ENCODE data around the gene NRN1.

The NRN1 gene

GRCh38 chr6:6002005-6002847 lies 4.5 kb downstream of the NRN1 start:
- no peak for DNase-seq

DNA sequence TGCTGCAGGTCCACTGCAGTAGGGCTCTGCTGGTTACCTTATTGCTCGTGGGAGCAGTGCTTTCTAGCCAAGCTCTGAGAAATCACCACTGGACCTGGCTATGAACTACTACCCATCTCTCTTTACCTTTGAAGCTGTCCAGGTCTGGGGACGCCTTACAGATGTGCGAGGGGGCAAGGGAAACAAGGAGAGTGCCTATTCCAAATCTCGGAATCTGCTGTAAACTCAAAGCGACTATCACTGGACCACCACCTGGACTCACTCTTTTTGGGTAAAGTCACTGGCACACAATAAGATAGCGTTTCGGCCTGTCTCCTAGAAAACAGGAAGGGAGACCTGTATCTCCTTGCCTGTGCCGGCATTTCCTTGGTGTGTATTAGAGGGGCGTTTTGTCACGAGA lies 5.3 kb downstream of the NRN1 start:
- DNase-seq = no peak

- DNase-seq = no peak
Observed at GRCh38 chr6:5999688-6000608, 6.8 kb downstream of the NRN1 start.

GRCh38 chr6:5998711-5999687 lies 7.7 kb downstream of the NRN1 start:
- DNase-seq = no peak

DNA sequence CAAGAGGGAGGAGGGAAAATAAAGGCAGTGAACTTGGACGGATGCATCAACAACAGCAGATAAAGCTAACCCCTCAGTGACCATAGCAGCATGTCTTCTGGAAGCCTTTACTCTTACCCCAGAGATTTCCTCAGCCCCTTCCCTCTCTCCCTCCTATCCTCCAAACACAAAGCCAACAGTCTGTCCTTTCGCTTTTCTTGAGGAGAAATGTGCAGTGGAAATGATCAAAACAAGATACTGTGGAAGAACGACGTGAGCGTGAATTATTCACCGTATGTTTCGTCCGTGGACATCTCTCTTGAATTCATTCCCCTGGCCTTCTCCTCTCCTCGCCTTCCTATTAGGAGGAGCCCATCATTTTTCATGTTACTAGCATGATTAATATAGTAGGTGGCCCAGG lies 8.5 kb downstream of the NRN1 start:
- no peak for DNase-seq

- no peak for DNase-seq
Observed at GRCh38 chr6:5997420-5997987, 9.2 kb downstream of the NRN1 start.

DNA sequence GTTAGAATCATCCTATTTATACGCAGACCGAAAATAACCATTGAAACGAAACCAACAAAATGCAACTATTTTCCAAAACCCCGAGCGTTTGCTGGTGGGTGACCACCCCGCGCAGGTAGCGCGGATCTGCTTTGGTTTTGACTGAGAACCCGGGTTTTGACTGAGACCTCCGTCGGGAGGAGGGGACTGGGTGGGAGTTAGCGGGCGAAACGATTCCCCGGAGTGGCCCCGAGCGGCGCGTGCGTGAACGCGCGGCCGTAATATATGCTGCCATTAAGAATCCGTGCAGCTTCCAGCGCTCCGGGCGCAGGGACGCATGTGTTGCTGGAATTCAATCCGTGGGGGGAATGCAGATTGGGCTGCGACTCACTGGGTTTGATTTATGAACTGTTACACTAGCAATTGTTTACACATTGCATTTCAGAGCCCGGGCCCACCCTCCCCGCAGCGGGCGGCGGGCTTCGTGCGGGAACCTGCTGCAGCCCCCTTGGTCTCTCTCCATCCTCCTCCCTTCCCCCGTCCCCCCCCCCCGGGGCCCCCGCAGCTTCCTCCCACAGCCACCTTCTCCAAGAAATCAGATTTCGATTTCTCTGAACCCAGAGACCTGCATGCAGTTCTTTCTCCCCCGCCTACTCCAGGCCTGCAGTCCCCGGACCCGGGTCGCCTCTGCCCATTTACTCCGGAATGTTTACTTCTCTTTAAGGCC lies 9.9 kb downstream of the NRN1 start:
- DNase-seq = peak; percentile 57

DNA sequence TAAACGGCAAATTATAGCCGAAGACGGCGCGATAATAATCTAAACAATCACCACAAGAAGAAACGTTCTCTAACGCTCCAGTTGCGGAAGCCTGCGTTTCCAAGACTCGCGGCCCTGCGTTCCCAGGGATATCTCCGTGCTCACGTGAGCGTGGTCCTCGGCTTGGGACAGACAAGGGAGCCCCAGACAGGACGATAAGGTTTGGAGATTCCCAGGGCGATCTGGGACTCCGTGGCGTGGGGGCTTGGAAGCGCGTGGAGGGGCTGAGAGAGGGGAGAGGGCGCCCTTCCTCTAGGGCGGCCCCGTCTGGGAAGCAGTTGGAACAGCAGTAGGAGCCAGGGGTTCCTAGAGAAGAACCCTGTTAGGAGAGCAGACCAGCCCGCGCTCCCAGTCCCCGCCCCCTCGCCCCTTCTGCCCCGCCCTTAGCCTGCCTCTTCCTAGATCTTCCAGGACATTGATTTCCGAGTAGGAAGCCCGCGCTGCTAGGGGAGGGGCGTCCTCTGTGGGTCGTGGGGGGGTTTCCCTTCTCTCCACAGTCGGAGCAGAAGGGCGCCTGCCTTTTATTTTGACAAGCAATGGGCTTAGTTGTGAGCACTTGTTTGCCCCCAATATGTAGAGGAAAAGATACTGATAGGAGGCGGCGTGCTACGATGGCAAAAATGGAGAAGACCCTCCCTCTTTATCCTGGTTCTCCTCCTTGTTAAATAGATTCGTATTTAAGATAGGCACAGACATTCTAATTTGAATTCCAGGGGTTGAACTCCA lies 10.6 kb downstream of the NRN1 start:
- DNase-seq = no peak

- DNase-seq = no peak
Observed at GRCh38 chr6:5995658-5995948, 11.1 kb downstream of the NRN1 start.

DNA sequence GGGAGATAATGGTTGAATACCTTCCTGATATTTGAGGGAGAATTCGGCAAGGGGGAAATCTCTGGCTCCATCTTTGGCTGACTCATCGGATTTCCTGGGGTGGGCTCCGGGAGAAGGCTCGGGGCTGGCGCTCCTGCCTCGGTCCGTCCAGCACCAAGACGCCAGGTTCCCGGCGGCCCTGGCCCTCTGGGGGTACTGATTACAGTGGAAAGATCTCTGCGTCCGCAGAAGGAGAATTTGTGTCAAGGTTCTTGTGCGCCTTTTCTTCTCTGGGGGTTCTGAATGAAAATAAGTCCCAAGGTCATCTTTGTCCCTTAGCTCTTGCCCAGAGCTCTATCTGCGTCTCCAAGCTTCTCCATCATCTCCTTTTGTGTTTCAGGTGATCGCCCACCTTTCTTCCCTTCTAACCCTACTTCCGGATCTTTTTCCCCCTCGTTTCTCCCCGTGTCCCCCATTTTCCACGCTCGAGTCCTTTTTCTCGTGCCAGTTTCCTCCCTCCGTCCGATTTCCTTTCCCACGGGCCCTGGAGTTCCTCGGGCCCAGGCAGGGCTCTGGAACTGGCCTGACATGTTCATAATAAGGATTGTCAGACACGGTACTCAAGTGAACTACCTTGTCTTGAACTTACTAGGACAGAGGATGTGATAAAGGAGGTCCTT lies 11.6 kb downstream of the NRN1 start:
- no peak for DNase-seq

- no peak for DNase-seq
Observed at GRCh38 chr6:5994234-5994998, 12.3 kb downstream of the NRN1 start.

- no peak for DNase-seq
Observed at GRCh38 chr6:5992551-5993225, 14.0 kb downstream of the NRN1 start.

DNA sequence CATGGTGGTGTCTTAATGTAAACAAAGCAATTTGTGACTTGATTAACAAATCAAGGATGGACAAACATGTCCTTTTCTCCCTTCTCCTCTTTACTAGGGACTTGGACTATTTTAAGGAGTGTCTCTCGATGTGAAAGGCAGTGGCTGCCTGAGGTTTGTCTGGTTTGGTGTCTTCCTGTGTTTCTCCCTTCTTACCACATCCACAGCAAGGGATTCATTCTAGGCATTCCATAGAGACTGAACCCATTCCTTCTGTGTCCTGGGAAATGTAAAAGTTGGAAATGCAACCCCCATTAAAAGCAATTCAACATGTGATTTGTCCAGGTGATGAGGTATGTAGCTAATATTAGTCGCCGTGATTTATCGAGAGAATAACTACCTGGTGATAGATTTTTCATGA lies 15.9 kb downstream of the NRN1 start:
- no peak for DNase-seq

GRCh38 chr6:5989141-5989723 lies 17.5 kb downstream of the NRN1 start:
- no peak for DNase-seq

GRCh38 chr6:5986861-5987260 lies 19.9 kb downstream of the NRN1 start:
- no peak for DNase-seq

GRCh38 chr6:5984150-5985089 lies 22.3 kb downstream of the NRN1 start:
- no peak for DNase-seq

Data from NCI-H2081 treated with DMSO at 0.1 percent for 48 hours (cell line).